NOMO-1 treated with DMSO at 0.1 percent for 48 hours (cell line): ENCODE data around the gene ERC2.

ENCODE experiments used
- DNase-seq: peaks from one replicate; lab custom pipeline; 2025; ENCODE audit not compliant: unreplicated experiment; lab: John Stamatoyannopoulos, UW

The ERC2 gene

GRCh38 chr3:55633333-55633732 lies 834.9 kb downstream of the ERC2 start:
- no peak for DNase-seq

GRCh38 chr3:55631766-55632331 lies 836.4 kb downstream of the ERC2 start:
- DNase-seq, result no peak

GRCh38 chr3:55630921-55631299 lies 837.4 kb downstream of the ERC2 start:
- no peak for DNase-seq

- no peak for DNase-seq
Measured at GRCh38 chr3:55630280-55630920, 837.9 kb downstream of the ERC2 start.

GRCh38 chr3:55629432-55629831 lies 838.8 kb downstream of the ERC2 start:
- no peak for DNase-seq

GRCh38 chr3:55626279-55626665 lies 842.0 kb downstream of the ERC2 start:
- DNase-seq, result no peak

GRCh38 chr3:55624238-55624637 lies 844.0 kb downstream of the ERC2 start:
- peak; percentile 13 for DNase-seq

- no peak for DNase-seq
Measured at GRCh38 chr3:55623786-55624185, 844.5 kb downstream of the ERC2 start.

- DNase-seq, result no peak
Measured at GRCh38 chr3:55622733-55623132, 845.5 kb downstream of the ERC2 start.

GRCh38 chr3:55622116-55622515 lies 846.2 kb downstream of the ERC2 start:
- no peak for DNase-seq

GRCh38 chr3:55621648-55622047 lies 846.6 kb downstream of the ERC2 start:
- no peak for DNase-seq

GRCh38 chr3:55621026-55621422 lies 847.2 kb downstream of the ERC2 start:
- DNase-seq, result no peak

- peak; percentile 84 for DNase-seq
Measured at GRCh38 chr3:55620351-55621025, 847.8 kb downstream of the ERC2 start.

GRCh38 chr3:55619046-55619808 lies 849.0 kb downstream of the ERC2 start:
- no peak for DNase-seq

- DNase-seq, result no peak
Measured at GRCh38 chr3:55617385-55617784, 850.9 kb downstream of the ERC2 start.

- no peak for DNase-seq
Measured at GRCh38 chr3:55616803-55617202, 851.5 kb downstream of the ERC2 start.

- DNase-seq, result peak; percentile 68
Measured at GRCh38 chr3:55615694-55616295, 852.5 kb downstream of the ERC2 start.

- no peak for DNase-seq
Measured at GRCh38 chr3:55615039-55615693, 853.1 kb downstream of the ERC2 start.

GRCh38 chr3:55611121-55611520 lies 857.1 kb downstream of the ERC2 start:
- no peak for DNase-seq

GRCh38 chr3:55609230-55609827 lies 858.9 kb downstream of the ERC2 start:
- no peak for DNase-seq
